Neural cell (in vitro differentiated cells): ENCODE results near the gene ADAMTS14. TPM values are rescaled to one million over a fixed set of nuclear protein-coding genes. Genes with fewer than 3 reads are reported as not detected.

ENCODE experiments used
- H2AFZ ChIP-seq: fragments of 200-600, 300-800 bp; sonication (generic), shearing (Covaris generic); 2 replicates; pipeline ENCODE4 v1.6.0; 2014; ENCODE audit warnings: low read depth, mild to moderate bottlenecking, antibody characterized with exemption, low read length, moderate library complexity
- H3F3A ChIP-seq: fragments of 200-600 bp; shearing (Covaris generic); 2 replicates; pipeline ENCODE4 v1.6.1; 2016; ENCODE audit warnings: mild to moderate bottlenecking, moderate library complexity, mixed read lengths, antibody characterized with exemption, low read length; ENCODE audit not compliant: insufficient read depth, poor library complexity, severe bottlenecking
- H3K27ac ChIP-seq: fragments of 200-600, 300-800 bp; sonication (generic), shearing (Covaris generic); 2 replicates; pipeline ENCODE4 v1.5.1; 2014; ENCODE audit warnings: mild to moderate bottlenecking, low read length, moderate library complexity
- H3K27me3 ChIP-seq: fragments of 300-800, 200-600 bp; sonication (generic), shearing (Covaris generic); 2 replicates; pipeline ENCODE4 v1.6.0; 2014; ENCODE audit warnings: mild to moderate bottlenecking, low read depth, low read length, moderate library complexity; ENCODE audit not compliant: insufficient read depth
- H3K36me3 ChIP-seq: fragments of 300-800, 200-600 bp; sonication (generic), shearing (Covaris generic); 2 replicates; pipeline ENCODE4 v1.5.1; 2014; ENCODE audit warnings: mild to moderate bottlenecking, antibody characterized with exemption, low read length, moderate library complexity; ENCODE audit not compliant: insufficient read depth
- H3K4me2 ChIP-seq: fragments of 300-800, 200-600 bp; sonication (generic), shearing (Covaris generic); 2 replicates; pipeline ENCODE4 v1.6.0; 2014; ENCODE audit warnings: mild to moderate bottlenecking, low read length
- H3K4me3 ChIP-seq: fragments of 300-800, 200-600 bp; sonication (generic), shearing (Covaris generic); 2 replicates; pipeline ENCODE4 v1.5.1; 2014; ENCODE audit warnings: mild to moderate bottlenecking, low read length, moderate library complexity
- H3K79me2 ChIP-seq: fragments of 200-600 bp; shearing (Covaris generic); replicated peaks from 2 replicates; pipeline ENCODE4 v1.6.0; 2014; ENCODE audit warnings: mild to moderate bottlenecking, low read length, moderate library complexity; ENCODE audit not compliant: insufficient read depth
- H3K9ac ChIP-seq: fragments of 300-800, 200-600 bp; sonication (generic), shearing (Covaris generic); 2 replicates; pipeline ENCODE4 v1.6.1; 2016; ENCODE audit warnings: mild to moderate bottlenecking, low read length, mixed read lengths
- H3K9me2 ChIP-seq: fragments of 200-600 bp; shearing (Covaris generic); 2 replicates; pipeline ENCODE4 v1.6.1; 2016; ENCODE audit warnings: mild to moderate bottlenecking, low read length, mixed read lengths; ENCODE audit not compliant: insufficient read depth
- H3K9me3 ChIP-seq: fragments of 200-600, 300-800 bp; sonication (generic), shearing (Covaris generic); 2 replicates; pipeline ENCODE4 v1.6.1; 2016; ENCODE audit warnings: mild to moderate bottlenecking, mixed run types, low read length, moderate library complexity, mixed read lengths
- H4K20me1 ChIP-seq: fragments of 200-600 bp; shearing (Covaris generic); 2 replicates; pipeline ENCODE4 v1.6.1; 2016; ENCODE audit warnings: mild to moderate bottlenecking, mixed run types; ENCODE audit not compliant: insufficient read depth
- CTCF ChIP-seq: fragments of 450-650 bp; IDR thresholded peaks from 2 replicates; pipeline ENCODE4 v1.5.1; 2014; ENCODE audit warnings: antibody characterized with exemption, mild to moderate bottlenecking, moderate library complexity; ENCODE audit not compliant: poor library complexity, severe bottlenecking
- EP300 ChIP-seq: fragments of 450-650 bp; conservative IDR thresholded peaks from 2 replicates; pipeline ENCODE4 v1.6.1; 2014; ENCODE audit warnings: antibody characterized with exemption, mild to moderate bottlenecking, moderate library complexity; ENCODE audit not compliant: poor library complexity, severe bottlenecking
- EZH2 ChIP-seq: fragments of 200-600, 300-800 bp; shearing (Covaris generic), sonication (generic); IDR thresholded peaks from 2 replicates; pipeline ENCODE4 v1.6.1; 2014; ENCODE audit warnings: antibody characterized with exemption, low read length, borderline replicate concordance, mild to moderate bottlenecking; ENCODE audit not compliant: insufficient read depth, poor library complexity, severe bottlenecking
- MXI1 ChIP-seq: fragments of 450-650 bp; conservative IDR thresholded peaks from 2 replicates; pipeline ENCODE4 v1.6.1; 2014; ENCODE audit warnings: antibody characterized with exemption, mild to moderate bottlenecking; ENCODE audit not compliant: poor library complexity, severe bottlenecking
- POLR2AphosphoS5 ChIP-seq: IDR thresholded peaks from 2 replicates; pipeline ENCODE4 v1.6.1; 2012
- RAD21 ChIP-seq: fragments of 450-650 bp; conservative IDR thresholded peaks from 2 replicates; pipeline ENCODE4 v1.6.1; 2014; ENCODE audit warnings: antibody characterized with exemption, mild to moderate bottlenecking, moderate library complexity
- REST ChIP-seq: IDR thresholded peaks from 2 replicates; pipeline ENCODE4 v1.6.1; 2012; ENCODE audit warnings: borderline replicate concordance
- SMC3 ChIP-seq: fragments of 450-650 bp; conservative IDR thresholded peaks from 2 replicates; pipeline ENCODE4 v1.6.1; 2014; ENCODE audit warnings: antibody characterized with exemption, mild to moderate bottlenecking, moderate library complexity; ENCODE audit not compliant: poor library complexity
- TAF1 ChIP-seq: IDR thresholded peaks from 2 replicates; pipeline ENCODE4 v1.6.1; 2012; ENCODE audit warnings: low read depth
- polyA plus RNA-seq: library from polyadenylated mRNA; depleted of rRNA; stranded (reverse); fragments of >200 nt; gene quantifications from 2 replicates; pipeline ENCODE4 v1.2.3, GENCODE V29; 2014

ADAMTS14 gene
- polyA plus RNA-seq, 1 donor from 2014 or later = 0.04 TPM

- no peak overlapping the region for H3K27ac ChIP-seq
Observed at GRCh38 chr10:70684374-70684773, 12.1 kb downstream of the ADAMTS14 start.

GRCh38 chr10:70684839-70685454 lies 12.6 kb downstream of the ADAMTS14 start:
- TF ChIP-seq EP300 (no peak), POLR2AphosphoS5 (no peak)
- no peaks in the 10 kb centered on the region for H3K27me3 ChIP-seq
- H3K36me3 ChIP-seq = no peaks in the 10 kb centered on the region
- H3K27ac ChIP-seq = no peak overlapping the region
- no peaks in the 10 kb centered on the region for H3K9me2 ChIP-seq
- no peaks in the 10 kb centered on the region for H3K79me2 ChIP-seq
- H3K4me3 ChIP-seq = no peak overlapping the region
- H4K20me1 ChIP-seq = no peaks in the 10 kb centered on the region
- no peak overlapping the region for H3K9ac ChIP-seq
- H3F3A ChIP-seq = no peaks in the 10 kb centered on the region
- no peaks in the 10 kb centered on the region for H3K9me3 ChIP-seq
- no peak overlapping the region for H3K4me2 ChIP-seq
- no peak overlapping the region for H2AFZ ChIP-seq

More at GRCh38 chr10:70684374-70684773, 12.1 kb downstream of the ADAMTS14 start:
- no peaks in the 10 kb centered on the region for H3K27me3 ChIP-seq
- H3F3A ChIP-seq = no peaks in the 10 kb centered on the region
- no peaks in the 10 kb centered on the region for H4K20me1 ChIP-seq
- TF ChIP-seq TAF1 (no peak), REST (no peak), POLR2AphosphoS5 (no peak), EZH2 (no peak), EP300 (no peak), RAD21 (no peak), MXI1 (no peak), SMC3 (no peak), CTCF (no peak)
- no peak overlapping the region for H2AFZ ChIP-seq
- no peak overlapping the region for H3K4me2 ChIP-seq
- no peaks in the 10 kb centered on the region for H3K79me2 ChIP-seq
- no peaks in the 10 kb centered on the region for H3K9me2 ChIP-seq
- H3K9ac ChIP-seq = no peak overlapping the region
- no peaks in the 10 kb centered on the region for H3K36me3 ChIP-seq
- H3K4me3 ChIP-seq = no peak overlapping the region
- H3K9me3 ChIP-seq = no peaks in the 10 kb centered on the region
